Vagina (tissue), 2 donors: Measurements from ENCODE around the gene NLGN2.

Experiments
- POLR2A ChIP-seq, 2 donors: fragments of 450-650 bp; IDR thresholded peaks; one replicate each; pipeline ENCODE4 v1.6.1; 2017; ENCODE audit warnings: antibody characterized with exemption in 2 of 2, mild to moderate bottlenecking in 2 of 2, moderate library complexity in 2 of 2
- POLR2AphosphoS5 ChIP-seq, 2 donors: sonication (generic); formaldehyde crosslinking; IDR thresholded peaks; one replicate each; pipeline ENCODE4 v1.9.0; 2017; ENCODE audit warnings: antibody characterized with exemption in 2 of 2, mild to moderate bottlenecking in 2 of 2, low read depth in 1 of 2; ENCODE audit not compliant: insufficient read depth in 1 of 2
- TF ChIP-seq, protein P1 (sequence below), 3 experiments: fragments of 450-650 bp in 2 of 3; fragments of 200-600 bp in 1 of 3; sonication (generic) in 1 of 3; IDR thresholded peaks; one replicate each; pipeline ENCODE4 v1.5.1; 2017 to 2019; ENCODE audit warnings: antibody characterized with exemption in 3 of 3, mild to moderate bottlenecking in 2 of 3, moderate library complexity in 2 of 3

DNA sequence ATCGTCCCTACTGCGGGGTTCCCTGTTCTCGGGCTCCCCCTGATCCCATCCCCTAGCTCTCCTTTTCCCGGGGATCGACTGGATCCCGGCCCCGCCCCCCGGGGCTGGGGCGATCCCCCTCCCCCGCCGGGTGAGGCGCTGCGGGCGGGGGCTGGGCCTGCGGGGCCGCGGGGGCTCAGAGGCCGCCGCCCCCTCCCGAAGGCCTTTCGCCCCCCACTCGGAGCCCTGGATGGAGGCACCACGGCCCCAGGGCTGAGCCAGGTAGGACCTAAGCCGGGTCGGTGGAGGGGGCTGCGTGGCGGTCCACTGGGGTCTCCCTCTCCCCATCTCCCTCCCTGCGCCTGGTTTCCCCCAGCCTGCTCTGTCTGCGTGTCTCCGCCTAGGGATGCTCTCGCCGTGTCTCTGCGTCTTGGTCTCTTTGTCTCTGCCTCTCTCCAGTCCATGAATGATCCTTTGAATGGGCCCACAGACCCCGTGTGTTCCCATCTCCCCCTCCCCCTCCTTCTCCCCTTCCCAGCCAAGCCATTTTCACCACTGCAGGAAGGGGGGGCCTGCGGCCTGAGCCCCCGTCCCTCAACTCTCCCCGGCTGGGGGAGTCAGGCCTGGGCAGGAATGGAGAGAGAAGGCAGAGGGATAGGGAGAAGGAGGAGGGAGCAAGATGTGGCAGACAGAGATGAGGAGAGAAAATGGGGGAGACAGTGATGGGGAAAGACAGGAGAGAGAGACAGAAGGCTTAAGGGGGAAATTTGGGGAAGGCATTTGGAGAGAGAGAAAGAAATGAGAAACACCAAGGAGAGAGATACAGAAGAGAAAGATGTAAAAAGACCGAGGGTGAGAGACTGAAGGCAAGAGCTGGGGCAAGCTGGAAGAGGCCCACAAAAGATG lies 2.1 kb upstream of the NLGN2 start:
- TF ChIP-seq, protein P1, sequence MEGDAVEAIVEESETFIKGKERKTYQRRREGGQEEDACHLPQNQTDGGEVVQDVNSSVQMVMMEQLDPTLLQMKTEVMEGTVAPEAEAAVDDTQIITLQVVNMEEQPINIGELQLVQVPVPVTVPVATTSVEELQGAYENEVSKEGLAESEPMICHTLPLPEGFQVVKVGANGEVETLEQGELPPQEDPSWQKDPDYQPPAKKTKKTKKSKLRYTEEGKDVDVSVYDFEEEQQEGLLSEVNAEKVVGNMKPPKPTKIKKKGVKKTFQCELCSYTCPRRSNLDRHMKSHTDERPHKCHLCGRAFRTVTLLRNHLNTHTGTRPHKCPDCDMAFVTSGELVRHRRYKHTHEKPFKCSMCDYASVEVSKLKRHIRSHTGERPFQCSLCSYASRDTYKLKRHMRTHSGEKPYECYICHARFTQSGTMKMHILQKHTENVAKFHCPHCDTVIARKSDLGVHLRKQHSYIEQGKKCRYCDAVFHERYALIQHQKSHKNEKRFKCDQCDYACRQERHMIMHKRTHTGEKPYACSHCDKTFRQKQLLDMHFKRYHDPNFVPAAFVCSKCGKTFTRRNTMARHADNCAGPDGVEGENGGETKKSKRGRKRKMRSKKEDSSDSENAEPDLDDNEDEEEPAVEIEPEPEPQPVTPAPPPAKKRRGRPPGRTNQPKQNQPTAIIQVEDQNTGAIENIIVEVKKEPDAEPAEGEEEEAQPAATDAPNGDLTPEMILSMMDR (IDR thresholded peaks at IDR 0.05): no peak
- TF ChIP-seq POLR2A (IDR thresholded peaks at IDR 0.05) (no peak), POLR2AphosphoS5 (IDR thresholded peaks at IDR 0.05; ENCODE audit: insufficient read depth in 1 of 2, low read depth in 1 of 2) (no peak)
